Kidney (tissue), 14 donors: Measurements from ENCODE around the gene TRIM52. TPM values are rescaled to one million over a fixed set of nuclear protein-coding genes. Genes with fewer than 3 reads are reported as not detected.
"Not testable (repeated sequence)": the region's sequence is repeated elsewhere in the genome, so short reads cannot be mapped to it uniquely, and the experiment has no call there.

Source experiments
- DNase-seq, 5 donors: peaks; one replicate each; pipeline ENCODE4 v3.0.0-alpha.2; 2013 to 2020
- FAIRE-seq: peaks from 2 replicates; lab custom pipeline; 2012; peaks lifted over from hg19 to GRCh38; lab: Jason Lieb, UNC
- H3K27ac ChIP-seq, 2 donors: one replicate each; pipeline ENCODE4 v1.7.0; 2013; ENCODE audit warnings: low read depth in 2 of 2, low read length in 2 of 2, inconsistent platforms in 1 of 2
- H3K27me3 ChIP-seq: one replicate; pipeline ENCODE4 v1.7.1; 2013; ENCODE audit warnings: low read length, inconsistent platforms; ENCODE audit not compliant: control insufficient read depth, insufficient read depth
- H3K36me3 ChIP-seq, 3 donors: one replicate each; pipeline versions ENCODE4 v1.7.0 to v1.7.1; 2013; ENCODE audit warnings: low read length in 3 of 3, control low read depth in 1 of 3, inconsistent platforms in 1 of 3; ENCODE audit not compliant: insufficient read depth in 3 of 3, control insufficient read depth in 2 of 3
- H3K4me1 ChIP-seq, 3 donors: one replicate each; pipeline versions ENCODE4 v1.7.0 to v1.7.1; 2013; ENCODE audit warnings: low read length in 3 of 3, inconsistent platforms in 1 of 3, low read depth in 1 of 3; ENCODE audit not compliant: control insufficient read depth in 2 of 3, insufficient read depth in 2 of 3
- H3K4me3 ChIP-seq, 3 donors: one replicate each; pipeline versions ENCODE4 v1.7.0 to v1.8.1; 2013; ENCODE audit warnings: low read length in 3 of 3, control low read depth in 1 of 3, inconsistent platforms in 1 of 3
- H3K9ac ChIP-seq, 3 donors: one replicate each; pipeline versions ENCODE4 v1.7.0 to v1.7.1; 2013; ENCODE audit warnings: low read length in 3 of 3, control low read depth in 1 of 3, inconsistent platforms in 1 of 3
- H3K9me3 ChIP-seq, 3 donors: one replicate each; pipeline versions ENCODE4 v1.7.0 to v1.7.1; 2013; ENCODE audit warnings: low read length in 3 of 3, control low read depth in 1 of 3, inconsistent platforms in 1 of 3; ENCODE audit not compliant: control insufficient read depth in 2 of 3, insufficient read depth in 1 of 3
- CTCF ChIP-seq: IDR thresholded peaks from 3 replicates; pipeline ENCODE4 v1.5.1; 2012; ENCODE audit warnings: mild to moderate bottlenecking, moderate library complexity, borderline replicate concordance; ENCODE audit not compliant: insufficient read depth; ENCODE audit errors: extremely low read depth
- intact Hi-C: fragments of 100-400 bp; cut with DNase I; formaldehyde crosslinking; loops from one replicate; pipeline ENCODE4 v1.11.1; 2022
- polyA plus RNA-seq: library from polyadenylated mRNA; stranded (reverse); fragments of 350-450 nt; fragmentation: Illumina TruSeq; extraction: RNeasy Lipid Tissue Mini Kit (QIAGEN cat#74804); gene quantifications from one replicate; pipeline ENCODE4 v1.2.3, GENCODE V29; 2014; ENCODE audit warnings: low read depth, low replicate concordance; ENCODE audit not compliant: insufficient read depth
- total RNA-seq: library from RNA; stranded (reverse); fragmentation: NEBNext Ultra II Directional; extraction: Animal tissue kit (Norgen Biotek cat#: 25700); gene quantifications from one replicate; pipeline ENCODE4 v1.2.1, GENCODE V29; 2021
- donor health status: control.
- donor health status: control.
- donor health status: control.
- donor health status: control.
- donor health status: control.
- donor health status: DM: yes; HTN: yes; CAD: no.
- donor health status: Normal renal cell carcinoma (clear cell type).

The TRIM52 gene
- total and polyA plus RNA-seq, 2 donors from 2014 or later = 9.7 to 18.4 TPM

GRCh38 chr5:181281077-181281983, 20.4 kb upstream of the TRIM52 start:
- no peaks in the 10 kb centered on the region for H3K36me3 ChIP-seq
- H3K4me3 ChIP-seq = no peak overlapping the region
- H3K27me3 ChIP-seq = no peaks in the 10 kb centered on the region
- H3K27ac ChIP-seq = no peak overlapping the region
- no peak for TF ChIP-seq CTCF
- no peaks in the 10 kb centered on the region for H3K4me1 ChIP-seq
- FAIRE-seq (no peak), DNase-seq (no peak)
- H3K9ac ChIP-seq = no peak overlapping the region
- H3K9me3 ChIP-seq = no peaks in the 10 kb centered on the region
- intact Hi-C loops = no loop called here

GRCh38 chr5:181280251-181280762, 19.4 kb upstream of the TRIM52 start:
- Histone ChIP-seq H3K36me3 (no peaks in the 10 kb centered on the region), H3K9me3 (no peaks in the 10 kb centered on the region), H3K4me3 (no peak overlapping the region), H3K9ac (no peak overlapping the region), H3K27me3 (no peaks in the 10 kb centered on the region), H3K4me1 (no peaks in the 10 kb centered on the region), H3K27ac (no peak overlapping the region)
- intact Hi-C loops = no loop called here
- TF ChIP-seq CTCF = no peak
- DNase-seq = no peak
- no peak for FAIRE-seq

GRCh38 chr5:181273433-181273744, 12.4 kb upstream of the TRIM52 start:
- H3K27ac ChIP-seq, H3K27me3 ChIP-seq, H3K4me3 ChIP-seq, H3K9me3 ChIP-seq, H3K36me3 ChIP-seq, H3K4me1 ChIP-seq, H3K9ac ChIP-seq, FAIRE-seq, intact Hi-C loops: not testable (repeated sequence)
- peak in 2 of 5 donors; percentile 27 to 32 for DNase-seq

GRCh38 chr5:181271081-181271480, 10.1 kb upstream of the TRIM52 start:
- H3K4me3 ChIP-seq = no peak overlapping the region
- DNase-seq (no peak), FAIRE-seq (no peak)
- H3K27me3 ChIP-seq = no peaks in the 10 kb centered on the region
- H3K4me1 ChIP-seq = no peaks in the 10 kb centered on the region
- H3K36me3 ChIP-seq = peaks cover 0 to 2% (median 0%) of the 10 kb centered on the region in 3 donors
- intact Hi-C loops = no loop called here
- TF ChIP-seq CTCF = no peak
- H3K9me3 ChIP-seq = no peaks in the 10 kb centered on the region
- H3K9ac ChIP-seq = no peak overlapping the region
- H3K27ac ChIP-seq = no peak overlapping the region

- H3K27ac ChIP-seq, H3K27me3 ChIP-seq, H3K4me1 ChIP-seq, H3K9ac ChIP-seq, H3K9me3 ChIP-seq, FAIRE-seq, intact Hi-C loops, H3K4me3 ChIP-seq, H3K36me3 ChIP-seq: not testable (repeated sequence)
- peak in 2 of 5 donors; percentile 45 to 46 for DNase-seq
These were observed 7.0 kb upstream of the TRIM52 start for GRCh38 chr5:181267907-181268306.

- intact Hi-C loops, DNase-seq: not testable (repeated sequence)
These were observed 6.5 kb upstream of the TRIM52 start for GRCh38 chr5:181267291-181267904.

More at GRCh38 chr5:181267291-181267904, 6.5 kb upstream of the TRIM52 start:
- H3K4me3 ChIP-seq, H3K9ac ChIP-seq, H3K4me1 ChIP-seq, H3K27me3 ChIP-seq, H3K9me3 ChIP-seq, FAIRE-seq, H3K27ac ChIP-seq, H3K36me3 ChIP-seq: not testable (repeated sequence)
